A673 (cell line): ENCODE data around the gene ADAMTS14.

Source experiments
- CTCF ChIP-seq: fragments of 300-800, 200-600 bp; sonication (generic); conservative IDR thresholded peaks from 2 replicates; pipeline ENCODE4 v1.5.1; 2017; ENCODE audit warnings: low read depth, mild to moderate bottlenecking, antibody characterized with exemption, low read length, moderate library complexity, mixed read lengths
- EZH2 ChIP-seq: fragments of 200-600 bp; sonication (generic); IDR thresholded peaks from 2 replicates; pipeline ENCODE4 v1.6.1; 2017; ENCODE audit warnings: borderline replicate concordance, low read depth, mild to moderate bottlenecking, mixed read lengths, antibody characterized with exemption, low read length; ENCODE audit not compliant: poor library complexity, severe bottlenecking

- TF ChIP-seq CTCF, result no peak
- no peak for TF ChIP-seq EZH2
Measured at GRCh38 chr10:70666960-70667798, 5.1 kb upstream of the ADAMTS14 start.
